GM23338 (cell line): ENCODE measurements around the gene BPIFB2. TPM values are rescaled to one million over a fixed set of nuclear protein-coding genes. Genes with fewer than 3 reads are reported as not detected.

ENCODE experiments used
- ZNF462 ChIP-seq: fragments of 250-450 bp; sonication (Bioruptor Pico); IDR thresholded peaks from 2 replicates; pipeline ENCODE4 v1.5.0; 2020; ENCODE audit warnings: mild to moderate bottlenecking, moderate library complexity
- polyA plus RNA-seq: library from polyadenylated mRNA; unstranded; fragments of >200 nt; fragmentation: Nextera tagmentation; extraction: Ambion mirVana; gene quantifications from 2 replicates; pipeline ENCODE4 v1.2.1, GENCODE V29; 2016
- total RNA-seq: library from RNA; depleted of rRNA; stranded (reverse); fragments of >200 nt; shearing (Covaris generic); gene quantifications from 2 replicates; pipeline ENCODE4 v1.2.3, GENCODE V29; 2014; rRNA removed

Gene BPIFB2
- total and polyA plus RNA-seq, 2 experiments from 2014 or later, result not detected

GRCh38 chr20:33072813-33073212, 65.3 kb downstream of the BPIFB2 start (continued):
- no peak for TF ChIP-seq ZNF462 (CRISPR knock-in tag)

Other genes starting within 250 kb of the BPIFB2 start
- gene DNMT3B, start 245.3 kb upstream of the BPIFB2 start, total RNA-seq, result 2,222 and 2,281 TPM in 2 replicates
- 711 and 726 TPM in 2 replicates for gene DNMT3B, start 245.3 kb upstream of the BPIFB2 start, polyA plus RNA-seq
- gene MAPRE1, start 187.8 kb upstream of the BPIFB2 start, total RNA-seq, result 152 and 177 TPM in 2 replicates
- gene MAPRE1, start 187.8 kb upstream of the BPIFB2 start, polyA plus RNA-seq, result 61.2 and 69.3 TPM in 2 replicates
- 0.35 TPM in 1 of 2 replicates, not detected in the other for gene EFCAB8, start 148.8 kb upstream of the BPIFB2 start, total RNA-seq
- not detected in 2 replicates for gene EFCAB8, start 148.8 kb upstream of the BPIFB2 start, polyA plus RNA-seq
- not detected in 2 replicates for gene SUN5, start 3.3 kb upstream of the BPIFB2 start, total RNA-seq
- not detected in 2 replicates for gene SUN5, start 3.3 kb upstream of the BPIFB2 start, polyA plus RNA-seq
- not detected in 2 replicates for gene BPIFB6, start 23.9 kb downstream of the BPIFB2 start, total RNA-seq
- gene BPIFB6, start 23.9 kb downstream of the BPIFB2 start, polyA plus RNA-seq, result not detected in 2 replicates
- not detected in 2 replicates for gene BPIFB3, start 46.2 kb downstream of the BPIFB2 start, total RNA-seq
- not detected in 2 replicates for gene BPIFB3, start 46.2 kb downstream of the BPIFB2 start, polyA plus RNA-seq
- not detected in 2 replicates for gene BPIFB4, start 71.9 kb downstream of the BPIFB2 start, total RNA-seq
- gene BPIFB4, start 71.9 kb downstream of the BPIFB2 start, polyA plus RNA-seq, result not detected in 2 replicates
- not detected in 2 replicates for gene BPIFA2, start 160.5 kb downstream of the BPIFB2 start, total RNA-seq
- not detected in 2 replicates for gene BPIFA2, start 160.5 kb downstream of the BPIFB2 start, polyA plus RNA-seq
- gene BPIFA3, start 209.6 kb downstream of the BPIFB2 start, total RNA-seq, result not detected in 2 replicates
- not detected in 2 replicates for gene BPIFA3, start 209.6 kb downstream of the BPIFB2 start, polyA plus RNA-seq
- gene BPIFA1, start 228.3 kb downstream of the BPIFB2 start, total RNA-seq, result not detected in 2 replicates
- gene BPIFA1, start 228.3 kb downstream of the BPIFB2 start, polyA plus RNA-seq, result not detected in 2 replicates